GM21737 (cell line): ENCODE data around the gene FBXO31.
"Not testable (repeated sequence)": the region's sequence is repeated elsewhere in the genome, so short reads cannot be mapped to it uniquely, and the experiment has no call there.

Experiments used
- ATAC-seq: cut with Tn5 transposase; IDR thresholded peaks from one replicate; pipeline ENCODE4 v1.9.1; 2021; ENCODE audit warnings: mild to moderate bottlenecking, moderate library complexity; ENCODE audit not compliant: unreplicated experiment

Gene FBXO31

GRCh38 chr16:87387942-87388817 is 4.6 kb upstream of the FBXO31 start:
- peak; percentile 45 for ATAC-seq

- not testable (repeated sequence) for ATAC-seq
Observed at GRCh38 chr16:87384875-87385167, 1.2 kb upstream of the FBXO31 start.

DNA sequence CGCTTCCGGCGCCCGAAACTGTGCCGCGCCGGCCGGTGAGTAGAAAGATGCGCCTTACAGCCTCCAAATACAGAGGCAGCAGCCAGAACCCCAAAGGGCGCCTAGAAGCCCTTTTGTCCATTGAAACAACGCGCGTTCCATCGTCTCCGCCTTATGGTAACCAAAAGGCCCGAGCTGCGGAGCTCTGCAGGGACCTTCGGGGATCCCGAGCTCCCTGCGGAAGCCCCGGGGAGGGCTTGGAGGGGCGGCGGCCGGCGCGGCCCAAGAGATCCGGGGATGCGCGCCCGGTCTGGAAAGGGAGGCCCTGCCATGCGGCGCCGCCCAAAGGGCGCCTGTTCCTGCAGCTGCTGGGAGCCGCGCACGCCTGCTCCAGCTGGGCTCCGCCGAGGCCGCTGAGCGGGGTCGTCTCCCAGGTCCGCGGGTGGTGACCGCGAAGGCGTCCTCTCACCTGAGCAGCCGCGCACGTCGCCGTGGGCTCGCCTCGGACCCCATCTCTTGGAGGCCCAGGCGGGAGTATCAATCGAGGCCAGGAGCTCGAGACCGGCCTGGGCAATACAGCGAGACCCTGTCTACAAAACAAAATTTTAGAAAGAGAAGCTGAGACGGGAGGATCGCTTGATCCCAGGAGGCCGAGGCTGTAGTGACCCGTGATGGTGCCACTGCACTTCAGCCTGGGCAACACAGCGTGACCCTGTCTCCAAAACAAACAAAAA is 742 bp upstream of the FBXO31 start:
- peak; percentile 2 for ATAC-seq

- no peak for ATAC-seq
Observed at GRCh38 chr16:87382023-87382785, 1.4 kb downstream of the FBXO31 start.

GRCh38 chr16:87380881-87381280 is 2.7 kb downstream of the FBXO31 start:
- no peak for ATAC-seq

- no peak for ATAC-seq
Observed at GRCh38 chr16:87380403-87380802, 3.2 kb downstream of the FBXO31 start.

DNA sequence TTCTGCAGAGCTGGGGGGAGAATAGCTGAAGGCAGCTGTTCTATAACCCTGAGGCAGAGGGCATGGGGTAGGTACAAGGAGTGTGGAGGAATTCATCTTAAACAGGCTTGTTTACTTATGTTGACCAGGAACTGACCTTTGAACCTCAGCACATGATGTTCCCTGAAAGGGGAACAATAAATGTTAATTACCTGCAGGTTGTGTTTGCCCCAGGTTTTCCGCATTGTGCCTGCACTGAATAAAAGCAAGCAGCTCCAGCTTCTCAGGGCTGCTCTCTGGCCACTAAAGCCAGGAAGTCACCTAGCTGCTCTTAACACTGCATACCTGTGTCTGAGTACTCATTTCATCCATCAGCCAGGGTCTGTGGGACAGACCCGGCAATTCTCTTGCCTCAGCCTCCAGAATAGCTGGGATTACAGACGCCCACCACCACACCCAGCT is 4.2 kb downstream of the FBXO31 start:
- ATAC-seq: not testable (repeated sequence)

DNA sequence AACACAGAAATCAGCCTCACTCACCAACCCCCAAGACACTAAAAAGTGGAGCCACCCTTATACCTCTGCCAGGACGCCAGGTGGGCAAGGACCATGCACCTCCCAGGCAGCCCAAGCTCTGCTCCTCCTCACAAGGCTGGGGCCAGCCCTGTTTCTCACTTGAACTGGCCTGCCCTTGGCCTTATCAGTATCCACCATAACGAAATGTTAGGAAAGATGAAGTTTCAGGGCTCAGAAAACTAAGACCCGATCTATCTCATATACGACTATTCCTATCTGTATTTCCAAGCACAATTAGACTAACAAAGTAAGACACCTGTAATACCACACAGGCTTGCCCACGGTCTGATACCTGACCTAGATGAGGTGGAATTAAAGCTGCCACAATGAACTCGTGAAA is 6.9 kb downstream of the FBXO31 start:
- ATAC-seq: no peak

- no peak for ATAC-seq
Observed at GRCh38 chr16:87375426-87376135, 8.0 kb downstream of the FBXO31 start.

DNA sequence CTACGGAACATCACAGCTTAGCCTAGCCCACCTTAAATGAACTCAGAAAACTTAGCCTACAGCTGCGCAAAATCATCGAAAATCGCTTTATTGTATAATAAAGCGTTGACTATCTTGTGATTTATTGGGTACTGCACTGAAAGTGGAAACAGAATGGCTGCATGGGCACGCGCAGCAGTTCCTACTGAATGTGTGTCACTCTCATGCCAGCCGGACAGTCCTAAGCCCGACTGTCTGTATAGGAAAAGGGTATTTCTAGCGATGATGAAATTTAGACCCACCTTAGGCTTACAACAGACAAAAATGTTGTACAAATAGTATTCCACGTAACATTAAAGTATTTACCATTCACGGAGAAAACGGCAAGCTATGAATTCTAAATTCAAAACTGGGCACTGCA is 9.3 kb downstream of the FBXO31 start:
- no peak for ATAC-seq

DNA sequence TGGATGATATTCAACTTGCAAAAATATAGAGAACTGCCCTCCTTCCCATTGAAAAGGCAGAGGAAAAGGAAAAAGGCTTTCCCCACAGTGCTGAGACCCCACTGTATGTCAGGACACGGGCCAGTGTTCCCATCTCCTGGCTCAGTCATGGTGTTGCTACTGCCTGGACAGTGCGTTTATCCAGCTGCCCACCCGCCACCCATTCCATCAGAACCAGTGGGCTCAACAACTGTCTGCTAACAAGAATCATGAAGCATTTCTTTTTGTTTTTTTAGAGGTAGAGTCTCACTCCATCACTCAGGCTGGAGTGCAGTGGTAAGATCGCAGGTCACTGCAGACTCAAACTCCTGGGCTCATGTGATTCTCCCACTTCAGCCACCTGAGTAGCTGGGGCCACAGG is 11.3 kb downstream of the FBXO31 start:
- ATAC-seq: no peak

DNA sequence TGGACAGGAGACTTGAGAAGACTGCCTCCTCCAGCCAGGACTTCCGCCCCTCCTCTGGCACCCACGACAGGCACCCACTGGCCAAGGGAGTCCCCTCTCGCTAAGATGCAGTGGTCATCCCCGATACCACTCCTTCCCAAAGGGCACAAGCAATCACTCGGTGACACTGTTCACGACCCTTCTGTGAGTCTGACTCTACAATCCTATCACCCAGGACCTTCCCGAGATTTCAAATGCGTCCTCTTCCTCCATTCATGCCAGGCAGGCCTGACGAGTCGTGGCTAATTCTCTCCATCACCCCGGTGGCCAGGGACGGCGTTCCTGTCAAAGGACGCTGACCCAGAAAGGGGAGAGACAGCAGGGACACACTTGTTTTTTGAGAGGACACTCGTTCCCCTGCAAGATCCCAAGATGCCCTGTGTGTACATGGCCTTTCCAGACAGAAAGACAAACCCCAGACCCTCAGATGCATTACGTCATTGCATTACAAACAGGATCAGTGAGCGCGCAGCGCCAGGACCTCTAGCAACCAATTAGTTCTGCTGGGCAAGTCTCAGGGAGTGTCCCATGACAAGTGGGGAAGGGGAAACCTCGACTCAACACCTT is 12.2 kb downstream of the FBXO31 start:
- ATAC-seq: no peak

GRCh38 chr16:87369796-87370719 is 13.5 kb downstream of the FBXO31 start:
- no peak for ATAC-seq

DNA sequence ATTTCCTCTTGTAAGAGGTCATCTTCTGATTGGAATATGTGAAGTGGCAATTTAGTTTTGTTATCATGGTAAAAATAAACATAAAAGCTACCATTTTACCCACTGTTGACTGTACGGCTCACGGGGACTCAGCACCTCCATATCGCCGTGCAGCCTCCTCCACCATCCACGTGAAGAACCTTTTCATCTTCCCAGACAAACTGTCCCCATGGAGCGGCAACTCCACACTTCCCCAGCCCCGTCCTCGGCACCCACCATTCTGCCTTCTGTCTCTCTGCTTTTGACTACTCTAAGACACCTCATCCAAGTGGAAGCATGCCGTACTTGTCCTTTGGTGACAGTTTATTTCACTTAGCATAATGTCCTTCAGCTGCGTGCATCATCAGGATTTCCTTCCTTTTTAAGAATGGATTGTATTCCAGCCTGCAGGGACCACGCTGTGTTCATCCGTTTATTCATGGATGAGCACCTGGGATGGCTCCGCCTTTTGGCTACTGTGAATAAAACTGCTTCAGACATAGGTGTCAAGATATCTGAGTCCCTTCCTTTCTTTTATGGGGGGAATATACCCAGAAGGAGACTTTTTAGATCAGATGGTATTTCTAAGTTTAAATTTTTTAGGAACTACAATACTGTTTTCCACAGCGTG is 14.3 kb downstream of the FBXO31 start:
- ATAC-seq: no peak

DNA sequence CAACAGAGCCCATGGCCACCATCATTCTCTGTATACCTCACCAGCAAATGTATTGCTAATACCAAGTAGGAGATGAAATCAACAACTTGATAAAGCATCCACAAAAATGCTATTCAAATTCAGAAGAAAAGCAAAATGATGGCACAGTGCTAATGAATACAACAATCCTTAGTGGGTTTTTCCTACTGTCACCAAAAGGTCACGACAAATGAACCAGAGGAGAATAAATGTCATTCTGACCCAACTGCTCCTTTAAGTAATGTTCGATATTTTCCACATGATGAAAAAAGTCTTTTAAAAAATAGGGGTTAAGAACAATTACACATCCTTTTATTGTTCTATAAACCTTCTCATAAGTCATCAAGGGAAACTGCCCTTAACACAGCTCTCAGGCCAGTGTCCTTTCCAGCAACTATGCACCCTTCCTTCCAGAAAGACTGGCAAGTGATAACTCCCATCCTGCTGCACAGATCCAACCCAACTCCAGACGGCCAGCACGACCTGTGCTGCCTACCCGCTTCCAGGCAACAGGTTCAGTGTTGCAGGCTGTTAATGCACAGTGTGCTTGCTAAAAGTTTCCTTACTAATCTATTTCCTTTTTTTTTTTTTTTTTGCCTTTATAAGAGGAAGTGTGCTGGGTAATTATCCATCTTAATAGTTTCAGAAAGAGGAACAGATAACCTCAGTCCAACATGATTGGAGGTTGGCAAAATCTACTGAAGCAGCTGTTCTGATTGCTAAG is 15.4 kb downstream of the FBXO31 start:
- no peak for ATAC-seq

- no peak for ATAC-seq
Observed at GRCh38 chr16:87367529-87367928, 16.0 kb downstream of the FBXO31 start.

GRCh38 chr16:87366930-87367329 is 16.6 kb downstream of the FBXO31 start:
- no peak for ATAC-seq

- ATAC-seq: no peak
Observed at GRCh38 chr16:87366288-87366687, 17.3 kb downstream of the FBXO31 start.
